RPMI7951 (cell line): ENCODE results near the gene GABRR3. TPM values are rescaled to one million over a fixed set of nuclear protein-coding genes. Genes with fewer than 3 reads are reported as not detected.
"Not testable (repeated sequence)": the region's sequence is repeated elsewhere in the genome, so short reads cannot be mapped to it uniquely, and the experiment has no call there.

Experiments used
- DNase-seq: peaks from one replicate; pipeline ENCODE4 v3.0.0-alpha.2; 2012; ENCODE audit warnings: low read depth
- total RNA-seq: library from RNA; depleted of rRNA; stranded (reverse); fragments of >200 nt; shearing (Covaris generic); gene quantifications from 2 replicates; pipeline ENCODE4 v1.2.3, GENCODE V29; 2014

GABRR3 gene
- total RNA-seq, 1 experiment from 2014 or later = not detected

DNA sequence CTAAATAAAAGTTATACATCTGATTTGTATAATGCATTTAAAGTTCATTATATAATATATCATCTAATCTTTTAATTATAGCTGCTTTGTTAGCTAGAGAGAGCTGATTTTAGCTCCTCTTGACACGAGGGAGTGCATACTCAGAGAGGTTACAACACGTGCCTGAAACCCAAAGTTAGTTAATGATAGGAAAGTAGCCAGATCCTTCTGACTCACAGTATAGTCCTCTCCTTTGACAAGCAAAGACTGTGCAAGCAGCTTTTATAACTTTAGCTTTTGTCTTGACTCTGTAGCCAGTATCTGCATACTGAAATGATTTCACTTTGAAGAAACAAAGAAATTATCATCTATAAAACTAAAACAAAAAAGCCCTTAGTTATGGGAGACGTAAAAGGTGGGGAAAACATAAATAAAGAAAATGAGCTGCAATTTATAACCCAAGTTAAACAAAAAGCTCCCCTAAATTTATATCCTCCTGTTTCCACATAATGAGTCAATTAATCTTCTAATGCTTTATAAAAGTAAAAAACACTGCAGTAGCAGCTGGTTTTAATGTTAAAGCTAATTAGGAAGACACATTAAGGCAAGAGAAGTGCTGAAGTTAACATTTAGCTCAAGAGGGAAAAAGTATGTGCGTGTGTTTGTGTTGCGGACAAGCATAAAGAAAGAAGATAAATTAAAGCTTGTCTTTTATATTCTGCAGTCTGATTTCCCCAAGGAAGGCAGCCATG lies 13.1 kb downstream of the GABRR3 start:
- peak; percentile 31 for DNase-seq

DNA sequence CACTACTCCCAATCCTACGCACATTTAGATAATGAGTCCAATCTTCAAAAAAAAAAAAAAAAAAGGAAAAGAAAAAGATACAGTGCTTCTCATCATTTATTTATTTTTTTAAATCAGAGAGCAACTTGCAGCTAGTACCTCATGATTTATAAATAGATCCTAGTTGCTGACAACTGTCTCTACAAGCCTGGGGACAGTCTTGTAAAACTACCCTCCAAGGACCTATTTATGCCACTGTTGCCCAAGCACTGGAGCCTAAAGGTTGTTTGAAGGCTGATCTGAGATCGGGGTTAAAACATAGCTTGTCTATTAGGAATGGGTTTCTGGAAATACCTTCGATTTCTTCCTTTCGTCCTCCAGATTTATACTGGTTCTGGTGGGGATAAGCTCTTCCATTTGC lies 14.7 kb downstream of the GABRR3 start:
- no peak for DNase-seq

GRCh38 chr3:98018301-98018700 lies 16.8 kb downstream of the GABRR3 start:
- no peak for DNase-seq

GRCh38 chr3:98014268-98014585 lies 20.9 kb downstream of the GABRR3 start:
- DNase-seq = no peak

- DNase-seq = no peak
Measured at GRCh38 chr3:98013411-98014267, 21.5 kb downstream of the GABRR3 start.

DNA sequence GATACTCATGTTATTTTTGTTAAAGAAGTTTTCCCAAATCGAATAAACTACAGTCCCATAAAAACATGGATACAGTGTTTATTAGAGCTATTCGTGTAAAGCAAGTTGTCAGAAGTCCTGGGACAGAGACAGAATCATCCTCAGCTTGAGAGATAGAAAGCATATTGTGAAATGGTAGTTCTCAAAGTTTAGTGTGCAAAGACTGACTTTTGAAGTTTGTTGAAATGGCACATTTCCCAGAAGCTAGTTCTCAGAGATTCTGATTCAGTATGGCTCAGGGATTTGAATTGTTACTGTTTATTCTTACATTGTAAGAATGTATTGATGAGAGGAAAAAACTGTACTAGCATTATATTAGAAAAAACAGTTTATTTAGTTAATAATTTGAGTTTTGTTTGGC lies 22.1 kb downstream of the GABRR3 start:
- no peak for DNase-seq

DNA sequence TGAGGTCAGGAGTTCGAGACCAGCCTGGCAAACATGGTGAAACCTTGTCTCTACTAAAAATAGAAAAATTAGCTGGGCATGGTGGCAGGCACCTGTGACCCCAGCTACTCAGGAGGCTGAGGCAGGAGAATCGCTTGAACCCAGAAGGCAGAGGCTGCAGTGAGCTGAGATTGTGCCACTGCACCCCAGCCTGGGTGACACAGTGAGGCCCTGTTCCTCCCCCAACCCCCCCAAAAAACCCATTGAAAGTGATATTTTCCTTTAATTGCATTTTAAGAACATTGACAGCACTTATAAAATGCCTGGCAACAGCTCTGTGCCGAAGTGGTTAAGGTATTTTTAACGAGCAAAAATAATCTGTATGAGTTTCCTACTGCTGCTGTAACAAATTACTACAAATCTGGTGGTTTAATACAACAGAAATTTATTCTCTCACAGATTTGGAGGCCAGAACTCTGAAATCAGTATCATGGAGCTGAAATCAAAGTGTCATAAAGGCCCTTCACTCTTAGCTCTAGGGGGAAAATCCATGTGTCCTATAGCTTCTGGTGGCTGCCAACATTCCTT lies 24.1 kb downstream of the GABRR3 start:
- not testable (repeated sequence) for DNase-seq

- no peak for DNase-seq
Measured at GRCh38 chr3:98010194-98010882, 24.8 kb downstream of the GABRR3 start.

- DNase-seq = no peak
Measured at GRCh38 chr3:98008855-98009254, 26.3 kb downstream of the GABRR3 start.

- DNase-seq = no peak
Measured at GRCh38 chr3:98005438-98005837, 29.7 kb downstream of the GABRR3 start.

DNA sequence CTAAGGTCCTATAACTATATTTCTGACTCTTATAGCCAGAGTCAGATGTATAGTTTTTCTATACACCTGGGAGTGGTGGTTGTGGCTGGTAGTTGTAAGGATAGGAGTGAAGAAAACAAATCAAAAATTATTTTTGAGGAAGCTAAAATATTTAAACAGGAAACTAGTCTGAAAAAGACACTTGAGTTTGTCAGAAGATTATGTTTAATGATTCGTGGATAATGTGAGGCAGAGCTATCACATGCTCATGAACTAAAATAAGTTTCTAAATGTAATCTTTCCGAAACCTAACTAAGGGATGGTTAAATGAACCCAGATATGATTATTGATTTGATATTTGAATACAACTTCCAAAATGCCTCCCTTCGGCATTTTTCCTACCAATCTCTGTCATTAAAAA lies 30.4 kb downstream of the GABRR3 start:
- DNase-seq = no peak

- no peak for DNase-seq
Measured at GRCh38 chr3:98003306-98003969, 31.7 kb downstream of the GABRR3 start.

- DNase-seq = no peak
Measured at GRCh38 chr3:98002717-98003116, 32.4 kb downstream of the GABRR3 start.

- no peak for DNase-seq
Measured at GRCh38 chr3:97999994-98000393, 35.1 kb downstream of the GABRR3 start.

- DNase-seq = no peak
Measured at GRCh38 chr3:97999103-97999502, 36.0 kb downstream of the GABRR3 start.

- no peak for DNase-seq
Measured at GRCh38 chr3:97996988-97997387, 38.1 kb downstream of the GABRR3 start.

- DNase-seq = no peak
Measured at GRCh38 chr3:97994328-97994945, 40.7 kb downstream of the GABRR3 start.

DNA sequence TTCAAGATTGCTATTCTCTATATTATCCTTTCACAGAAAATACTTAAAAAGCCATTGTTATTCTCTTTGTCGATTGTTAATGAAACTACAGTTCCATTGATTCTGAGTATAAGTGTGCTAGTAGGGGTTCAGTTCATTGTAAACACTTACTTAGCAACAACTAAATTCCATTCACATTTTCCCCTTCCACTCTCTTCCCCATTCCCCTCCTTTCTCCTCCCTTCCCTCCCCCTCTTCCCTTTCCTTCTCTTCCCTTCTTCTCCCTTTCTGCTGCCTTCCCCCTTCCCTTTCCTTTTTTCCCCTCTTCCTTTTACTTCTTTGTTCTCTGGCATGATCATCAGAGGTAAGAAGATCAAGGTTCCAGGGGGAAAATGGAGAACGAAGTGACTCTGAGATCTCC lies 41.6 kb downstream of the GABRR3 start:
- no peak for DNase-seq

DNA sequence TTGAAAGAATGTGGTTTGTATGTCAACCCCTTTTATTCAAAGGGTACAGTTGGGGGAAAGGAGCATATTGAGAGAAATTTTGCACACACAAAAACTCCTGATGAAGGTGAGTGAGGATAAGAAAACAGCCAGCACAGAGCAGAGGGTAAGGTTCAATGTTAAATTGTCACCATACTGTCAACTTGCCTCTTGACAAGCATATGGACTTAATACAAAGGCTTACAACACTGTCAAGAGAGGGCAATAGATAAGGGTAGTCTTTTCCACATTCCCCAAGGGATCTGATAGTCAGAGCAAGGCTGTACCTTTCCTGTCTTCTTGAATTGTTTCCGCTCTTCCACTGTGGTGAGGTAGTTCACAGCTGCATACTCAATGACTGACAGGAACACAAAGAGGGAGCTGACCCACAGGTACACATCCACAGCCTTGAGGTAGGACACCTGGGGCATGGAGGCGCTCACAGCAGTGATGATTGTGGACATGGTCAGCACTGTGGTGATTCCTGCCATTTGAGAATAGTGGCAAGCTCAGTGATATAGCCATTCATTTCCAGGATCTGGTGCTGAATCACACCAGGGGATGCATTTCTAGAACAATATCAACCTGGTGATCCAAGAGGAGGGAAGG lies 42.5 kb downstream of the GABRR3 start:
- DNase-seq = no peak

DNA sequence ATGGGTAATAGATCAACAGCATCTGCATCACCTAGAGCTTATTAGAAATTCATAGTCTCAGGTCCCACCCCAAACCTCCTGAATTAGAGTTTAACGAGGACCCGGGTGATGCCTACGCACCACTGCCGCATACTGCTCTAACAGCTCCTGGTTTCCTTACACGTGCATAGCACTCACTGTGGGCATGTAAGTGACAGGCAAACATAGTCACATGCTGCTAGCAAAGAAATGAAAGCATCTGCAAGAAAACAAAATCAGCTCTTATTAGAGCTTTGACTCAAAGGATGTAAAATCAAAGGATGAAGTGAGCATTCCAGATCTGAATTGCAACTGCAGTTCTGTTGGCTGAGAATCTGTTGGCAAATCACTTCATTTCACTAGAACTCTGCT lies 43.8 kb downstream of the GABRR3 start:
- no peak for DNase-seq
